Kidney epithelial cell (primary cell): Measurements from ENCODE around the gene NPHP4. TPM values are rescaled to one million over a fixed set of nuclear protein-coding genes. Genes with fewer than 3 reads are reported as not detected.

Source experiments
- DNase-seq: peaks from one replicate; pipeline ENCODE4 v3.0.0-alpha.2; 2010; ENCODE audit warnings: low read depth
- H3K27me3 ChIP-seq: 2 replicates; pipeline ENCODE4 v1.6.0; 2011; ENCODE audit warnings: low read length; ENCODE audit not compliant: control insufficient read depth, insufficient read depth
- H3K36me3 ChIP-seq: 2 replicates; pipeline ENCODE4 v1.5.1; 2011; ENCODE audit warnings: low read length; ENCODE audit not compliant: control insufficient read depth, insufficient read depth
- H3K4me3 ChIP-seq: 2 replicates; pipeline ENCODE4 v1.5.1; 2011; ENCODE audit warnings: low read depth, mild to moderate bottlenecking, control low read depth, low read length
- CTCF ChIP-seq: IDR thresholded peaks from 2 replicates; pipeline ENCODE4 v1.5.1; 2011; ENCODE audit warnings: mild to moderate bottlenecking, moderate library complexity, low read length, control low read depth, inconsistent platforms; ENCODE audit not compliant: insufficient read depth, poor library complexity, severe bottlenecking
- total RNA-seq: library from RNA; depleted of rRNA; stranded (reverse); fragments of >200 nt; gene quantifications from 2 replicates; pipeline ENCODE4 v1.2.3, GENCODE V29; 2015

Gene NPHP4
- total RNA-seq, 1 donor from 2014 or later: 6.6 TPM

GRCh38 chr1:5821540-5822176 lies 170.6 kb downstream of the NPHP4 start:
- TF ChIP-seq CTCF: no peak
- Histone ChIP-seq H3K27me3 (no peaks in the 10 kb centered on the region), H3K4me3 (no peak overlapping the region), H3K36me3 (no peaks in the 10 kb centered on the region)
- DNase-seq: no peak

GRCh38 chr1:5820026-5820421 lies 172.2 kb downstream of the NPHP4 start:
- no peak for DNase-seq
- no peak for TF ChIP-seq CTCF
- Histone ChIP-seq H3K4me3 (no peak overlapping the region), H3K36me3 (no peaks in the 10 kb centered on the region), H3K27me3 (no peaks in the 10 kb centered on the region)

- DNase-seq: no peak
- Histone ChIP-seq H3K4me3 (no peak overlapping the region), H3K36me3 (no peaks in the 10 kb centered on the region), H3K27me3 (no peaks in the 10 kb centered on the region)
- TF ChIP-seq CTCF: no peak
Measured at GRCh38 chr1:5819391-5820025, 172.7 kb downstream of the NPHP4 start.

- TF ChIP-seq CTCF: no peak
- Histone ChIP-seq H3K27me3 (no peaks in the 10 kb centered on the region), H3K36me3 (no peaks in the 10 kb centered on the region), H3K4me3 (no peak overlapping the region)
- DNase-seq: no peak
Measured at GRCh38 chr1:5818755-5819154, 173.5 kb downstream of the NPHP4 start.

- no peak for TF ChIP-seq CTCF
- no peaks in the 10 kb centered on the region for H3K27me3 ChIP-seq
- no peak overlapping the region for H3K4me3 ChIP-seq
- no peak for DNase-seq
- H3K36me3 ChIP-seq: no peaks in the 10 kb centered on the region
Measured at GRCh38 chr1:5815716-5816115, 176.5 kb downstream of the NPHP4 start.

- no peak for DNase-seq
- Histone ChIP-seq H3K27me3 (no peaks in the 10 kb centered on the region), H3K36me3 (no peaks in the 10 kb centered on the region), H3K4me3 (no peak overlapping the region)
- no peak for TF ChIP-seq CTCF
Measured at GRCh38 chr1:5815211-5815610, 177.0 kb downstream of the NPHP4 start.
